Measurements from ENCODE around the gene SSPN. TPM values are rescaled to one million over a fixed set of nuclear protein-coding genes. Genes with fewer than 3 reads are reported as not detected.

The SSPN gene
- total RNA-seq, 1 donor from 2014 or later = 44.7 TPM

DNA sequence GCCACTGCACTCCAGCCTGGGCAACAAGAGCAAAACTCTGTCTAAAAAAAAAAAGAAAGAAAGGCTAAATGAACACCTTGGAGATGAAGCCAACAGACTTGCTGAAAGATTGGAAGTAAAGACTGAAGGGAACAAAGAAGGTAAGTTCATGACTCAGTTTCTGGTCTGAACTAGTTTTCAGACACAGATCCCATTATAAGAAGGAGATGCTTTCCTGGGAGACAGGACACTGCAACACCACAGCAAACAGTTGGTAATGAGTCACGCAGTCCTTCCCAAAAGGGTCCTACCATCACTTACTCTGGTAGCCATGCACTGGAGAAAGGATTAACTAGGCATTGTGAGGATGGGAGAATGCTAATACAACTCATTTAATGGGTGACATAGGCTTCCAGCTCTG is 97.2 kb downstream of the SSPN start:
- Histone ChIP-seq H3K27me3 (no peaks in the 10 kb centered on the region), H3K9me3 (no peaks in the 10 kb centered on the region), H3K27ac (no peak overlapping the region), H3K4me3 (no peak overlapping the region), H3K36me3 (no peaks in the 10 kb centered on the region), H3K4me1 (peaks cover 12% of the 10 kb centered on the region)
- DNase-seq (ENCODE audit: extremely low spot score in 2 of 2) = no peak
- TF ChIP-seq POLR2A (IDR thresholded peaks at IDR 0.05) = no peak
- no peak for TF ChIP-seq POLR2AphosphoS5 (IDR thresholded peaks at IDR 0.05; ENCODE audit: insufficient read depth in 1 of 2, low read depth in 1 of 2)
- TF ChIP-seq, protein P1, sequence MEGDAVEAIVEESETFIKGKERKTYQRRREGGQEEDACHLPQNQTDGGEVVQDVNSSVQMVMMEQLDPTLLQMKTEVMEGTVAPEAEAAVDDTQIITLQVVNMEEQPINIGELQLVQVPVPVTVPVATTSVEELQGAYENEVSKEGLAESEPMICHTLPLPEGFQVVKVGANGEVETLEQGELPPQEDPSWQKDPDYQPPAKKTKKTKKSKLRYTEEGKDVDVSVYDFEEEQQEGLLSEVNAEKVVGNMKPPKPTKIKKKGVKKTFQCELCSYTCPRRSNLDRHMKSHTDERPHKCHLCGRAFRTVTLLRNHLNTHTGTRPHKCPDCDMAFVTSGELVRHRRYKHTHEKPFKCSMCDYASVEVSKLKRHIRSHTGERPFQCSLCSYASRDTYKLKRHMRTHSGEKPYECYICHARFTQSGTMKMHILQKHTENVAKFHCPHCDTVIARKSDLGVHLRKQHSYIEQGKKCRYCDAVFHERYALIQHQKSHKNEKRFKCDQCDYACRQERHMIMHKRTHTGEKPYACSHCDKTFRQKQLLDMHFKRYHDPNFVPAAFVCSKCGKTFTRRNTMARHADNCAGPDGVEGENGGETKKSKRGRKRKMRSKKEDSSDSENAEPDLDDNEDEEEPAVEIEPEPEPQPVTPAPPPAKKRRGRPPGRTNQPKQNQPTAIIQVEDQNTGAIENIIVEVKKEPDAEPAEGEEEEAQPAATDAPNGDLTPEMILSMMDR (IDR thresholded peaks at IDR 0.05) = no peak
- intact Hi-C loops (cut with DNase I) = no loop called here

DNA sequence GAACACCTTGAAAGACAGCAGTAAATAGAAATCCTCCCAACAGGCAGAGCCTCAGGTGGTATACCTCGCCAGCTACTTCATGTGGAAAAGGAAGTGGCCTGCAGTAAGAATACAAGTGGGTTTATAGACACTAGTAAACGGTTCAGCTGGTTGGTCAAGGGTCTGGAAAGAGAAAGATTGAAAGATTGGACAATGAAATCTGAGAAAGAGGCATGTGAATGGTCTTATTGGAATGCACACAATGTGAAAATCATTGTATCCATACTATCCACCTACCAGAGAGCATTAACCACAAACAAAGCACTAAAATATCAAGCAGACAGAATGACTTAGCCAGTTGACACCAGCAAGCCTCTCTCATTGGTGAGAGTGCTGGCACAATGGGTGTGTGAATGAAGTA is 98.2 kb downstream of the SSPN start:
- intact Hi-C loops (cut with DNase I) = no loop called here
- DNase-seq (ENCODE audit: extremely low spot score in 2 of 2) = no peak
- H3K36me3 ChIP-seq = no peaks in the 10 kb centered on the region
- no peaks in the 10 kb centered on the region for H3K9me3 ChIP-seq
- peaks cover 5% of the 10 kb centered on the region for H3K4me1 ChIP-seq
- no peak overlapping the region for H3K4me3 ChIP-seq
- H3K27ac ChIP-seq = no peak overlapping the region
- H3K27me3 ChIP-seq = no peaks in the 10 kb centered on the region
- TF ChIP-seq POLR2A (IDR thresholded peaks at IDR 0.05) (no peak), POLR2AphosphoS5 (IDR thresholded peaks at IDR 0.05; ENCODE audit: insufficient read depth in 1 of 2, low read depth in 1 of 2) (no peak)
- TF ChIP-seq, protein P1 (IDR thresholded peaks at IDR 0.05) = no peak

DNA sequence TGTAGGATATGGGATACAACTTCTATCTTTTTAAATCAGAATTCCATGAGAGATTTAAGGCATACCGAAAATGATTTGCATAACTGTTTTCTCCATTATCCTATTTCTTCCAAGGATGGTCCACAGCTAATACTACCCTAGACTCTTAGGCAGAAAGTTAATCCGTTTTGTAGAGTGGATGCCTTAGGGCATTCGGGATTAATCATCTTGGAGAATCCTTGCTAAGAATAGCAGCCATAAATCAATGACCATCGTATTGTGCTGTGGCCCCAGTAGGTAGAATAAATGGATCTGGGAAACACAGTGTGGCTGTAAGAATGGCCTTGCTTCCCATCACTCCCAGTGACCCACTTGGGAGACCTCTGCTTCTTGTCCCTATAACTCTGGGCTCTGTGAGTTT is 99.6 kb downstream of the SSPN start:
- H3K27me3 ChIP-seq = no peaks in the 10 kb centered on the region
- no peak overlapping the region for H3K27ac ChIP-seq
- H3K9me3 ChIP-seq = no peaks in the 10 kb centered on the region
- intact Hi-C loops (cut with DNase I) = no loop called here
- TF ChIP-seq POLR2A (IDR thresholded peaks at IDR 0.05) (no peak), POLR2AphosphoS5 (IDR thresholded peaks at IDR 0.05; ENCODE audit: insufficient read depth in 1 of 2, low read depth in 1 of 2) (no peak)
- TF ChIP-seq, protein P1 (IDR thresholded peaks at IDR 0.05) = no peak
- no peaks in the 10 kb centered on the region for H3K36me3 ChIP-seq
- peaks cover 15% of the 10 kb centered on the region for H3K4me1 ChIP-seq
- no peak overlapping the region for H3K4me3 ChIP-seq
- no peak for DNase-seq (ENCODE audit: extremely low spot score in 2 of 2)

DNA sequence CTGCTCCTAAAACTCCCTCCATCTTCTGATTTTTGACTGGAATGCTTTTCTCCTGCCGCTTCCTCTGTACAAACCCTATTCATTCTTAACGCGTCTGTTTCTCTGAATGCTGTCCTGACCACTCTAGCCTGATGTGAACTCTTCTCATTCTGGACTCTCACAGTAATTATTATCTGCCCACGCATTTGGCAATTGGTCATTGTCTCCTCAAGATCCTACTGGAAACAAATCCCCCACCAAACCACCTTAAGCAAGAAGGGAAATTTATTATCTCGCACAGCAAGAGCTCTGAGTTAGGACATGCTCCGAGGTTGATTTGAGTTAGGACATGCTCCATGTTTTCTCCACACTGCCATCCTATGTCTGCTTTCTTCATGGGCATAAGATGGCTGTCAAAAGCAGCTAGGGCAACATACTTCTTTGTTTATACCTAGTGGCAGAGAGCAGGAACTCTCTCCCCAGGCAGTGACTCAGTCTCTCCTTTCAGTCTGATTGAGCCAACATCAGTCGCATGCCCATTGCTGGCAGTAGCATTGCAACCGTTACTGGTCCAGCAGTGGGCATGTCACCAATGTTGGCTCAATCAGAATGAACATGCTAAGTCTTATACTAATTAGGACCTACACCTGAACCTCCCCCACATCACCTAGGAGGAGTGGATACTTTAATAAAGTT is 102.2 kb downstream of the SSPN start:
- no peak overlapping the region for H3K4me3 ChIP-seq
- intact Hi-C loops (cut with DNase I) = no loop called here

More for the DNA sequence above, 102.2 kb downstream of the SSPN start:
- DNase-seq (ENCODE audit: extremely low spot score in 2 of 2) = no peak
- Histone ChIP-seq H3K36me3 (no peaks in the 10 kb centered on the region), H3K4me1 (peaks cover 15% of the 10 kb centered on the region), H3K9me3 (no peaks in the 10 kb centered on the region), H3K27ac (no peak overlapping the region), H3K27me3 (no peaks in the 10 kb centered on the region)
- TF ChIP-seq POLR2A (IDR thresholded peaks at IDR 0.05) = no peak
- TF ChIP-seq, protein P1 (IDR thresholded peaks at IDR 0.05) = no peak
- no peak for TF ChIP-seq POLR2AphosphoS5 (IDR thresholded peaks at IDR 0.05; ENCODE audit: insufficient read depth in 1 of 2, low read depth in 1 of 2)
